Activated CD4-positive, CD25-positive, alpha-beta regulatory T cell (primary cell): ENCODE data around the gene FCRL3.
"Not testable (repeated sequence)": the region's sequence is repeated elsewhere in the genome, so short reads cannot be mapped to it uniquely, and the experiment has no call there.

Experiments used
- DNase-seq, 4 experiments: peaks; one replicate each; lab custom pipeline; 2025; lab: John Stamatoyannopoulos, UW

Gene FCRL3

GRCh38 chr1:157700732-157701131 lies at the start of gene FCRL3:
FCRL3 (minus strand) TSS chr1:157700769; CDS start chr1:157700489, 280 bp downstream.
- peak in 1 of 4 experiments; percentile 7 for DNase-seq

DNA sequence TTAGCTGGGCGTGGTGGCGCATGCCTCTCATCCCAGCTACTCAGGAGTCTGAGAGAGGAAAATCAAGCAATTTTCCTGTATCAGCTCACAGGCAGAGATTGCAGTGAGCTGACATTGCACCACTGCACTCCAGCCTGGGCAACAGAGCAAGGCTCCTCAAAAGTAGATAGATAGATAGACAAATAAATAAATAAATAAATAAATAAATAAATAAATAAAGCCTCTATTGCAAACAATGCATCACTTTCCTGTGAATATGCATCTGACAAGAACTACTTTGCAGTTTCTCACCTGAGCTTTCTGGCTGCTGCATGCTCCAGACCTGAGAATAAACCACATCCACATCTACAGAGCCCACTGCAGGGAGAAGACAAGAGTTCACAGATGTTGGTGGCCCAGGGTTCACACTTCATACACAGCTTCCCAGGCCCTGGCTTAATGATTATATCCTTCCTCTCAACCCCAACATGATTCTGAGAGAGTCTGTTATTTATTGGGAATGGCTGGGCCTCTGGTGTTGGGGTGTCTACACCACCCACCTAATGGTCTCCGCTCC lies 47.8 kb upstream of the FCRL3 start:
- DNase-seq, result no peak

DNA sequence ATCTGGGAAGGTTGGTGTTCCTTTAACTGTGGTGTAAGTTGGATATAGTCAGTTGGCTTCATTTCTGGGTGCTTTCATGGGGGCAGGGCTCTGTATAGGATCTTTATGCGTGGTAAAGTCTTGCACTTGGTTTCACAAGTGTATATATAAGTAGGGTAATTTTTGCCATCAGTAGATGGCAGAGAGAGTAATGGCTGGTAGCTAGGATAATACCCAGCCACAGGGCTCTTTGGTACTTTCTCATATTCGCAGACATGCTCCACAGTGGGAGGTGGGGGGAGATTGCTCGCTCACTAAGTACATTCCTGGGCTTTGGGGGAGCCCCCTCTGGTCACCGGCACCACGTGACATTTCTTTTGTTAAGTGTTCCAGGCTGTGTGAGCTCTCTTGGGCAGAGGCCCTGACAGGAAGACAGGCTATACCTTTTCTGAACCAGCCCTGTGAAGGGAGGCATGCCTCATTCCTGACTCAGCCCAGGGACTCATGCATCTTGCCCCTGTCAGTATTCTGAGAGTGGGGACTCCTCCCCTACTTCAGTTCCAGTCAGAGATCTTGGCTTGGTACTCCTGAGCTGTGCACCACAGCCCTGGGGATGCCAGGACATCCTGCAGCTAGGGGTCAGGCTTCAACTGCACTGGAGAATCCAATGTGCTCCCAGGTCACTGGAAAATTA lies 38.8 kb upstream of the FCRL3 start:
- DNase-seq, result no peak

DNA sequence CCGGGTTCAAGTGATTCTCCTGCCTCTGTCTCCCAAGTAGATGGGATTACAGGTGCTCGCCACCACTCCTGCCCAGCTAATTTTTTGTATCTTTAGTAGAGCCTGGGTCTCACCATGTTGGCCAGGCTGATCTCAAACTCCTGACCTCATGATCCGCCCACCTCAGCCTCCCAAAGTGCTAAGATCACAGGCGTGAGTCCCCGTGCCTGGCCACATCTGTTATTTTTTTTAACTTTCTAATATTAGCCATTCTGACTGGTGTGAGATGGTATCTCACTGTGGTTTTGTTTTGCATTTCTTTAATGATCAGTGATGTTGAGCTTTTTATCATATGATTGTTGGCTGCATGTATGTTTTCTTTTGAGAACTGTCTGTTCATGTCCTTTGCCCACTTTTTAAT lies 35.4 kb upstream of the FCRL3 start:
- not testable (repeated sequence) for DNase-seq

DNA sequence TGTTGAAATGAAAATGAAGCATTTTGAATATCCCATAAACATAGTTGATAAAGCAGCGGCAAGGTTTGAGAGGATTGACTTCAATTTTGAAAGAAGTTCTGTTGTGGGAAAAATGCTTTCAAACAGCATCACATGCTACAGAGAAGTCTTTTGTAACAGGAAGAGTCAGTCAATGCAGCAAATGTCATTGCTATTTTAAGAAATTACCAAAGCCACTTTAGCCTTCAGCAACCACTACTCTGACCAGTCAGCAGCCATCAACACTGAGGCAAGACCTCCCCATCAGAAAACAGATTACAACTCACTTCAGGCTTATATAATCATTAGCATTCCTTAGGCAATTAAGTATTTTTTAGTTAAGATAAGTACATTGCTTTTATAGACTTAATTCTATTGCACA lies 33.8 kb upstream of the FCRL3 start:
- no peak for DNase-seq

DNA sequence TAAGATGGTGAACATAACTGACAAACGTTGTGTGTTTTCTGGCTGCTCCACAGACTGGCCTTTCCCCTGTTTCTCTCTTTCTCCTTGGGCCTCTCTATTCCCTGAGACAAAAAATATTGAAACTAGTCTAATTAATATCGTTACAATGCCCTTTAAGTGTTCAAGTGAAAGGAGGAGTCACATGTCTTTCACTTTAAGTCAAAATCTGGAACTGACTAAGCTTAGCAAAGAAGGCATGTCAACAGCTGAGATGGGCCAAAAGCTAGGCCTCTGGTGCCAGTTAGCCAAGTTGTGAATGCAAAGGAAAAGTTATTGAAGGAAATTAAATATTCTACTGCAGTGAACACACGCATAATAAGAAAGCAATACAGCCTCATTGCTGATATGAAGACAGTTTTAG lies 32.2 kb upstream of the FCRL3 start:
- no peak for DNase-seq

GRCh38 chr1:157725221-157725577 lies 24.6 kb upstream of the FCRL3 start:
- DNase-seq, result no peak

DNA sequence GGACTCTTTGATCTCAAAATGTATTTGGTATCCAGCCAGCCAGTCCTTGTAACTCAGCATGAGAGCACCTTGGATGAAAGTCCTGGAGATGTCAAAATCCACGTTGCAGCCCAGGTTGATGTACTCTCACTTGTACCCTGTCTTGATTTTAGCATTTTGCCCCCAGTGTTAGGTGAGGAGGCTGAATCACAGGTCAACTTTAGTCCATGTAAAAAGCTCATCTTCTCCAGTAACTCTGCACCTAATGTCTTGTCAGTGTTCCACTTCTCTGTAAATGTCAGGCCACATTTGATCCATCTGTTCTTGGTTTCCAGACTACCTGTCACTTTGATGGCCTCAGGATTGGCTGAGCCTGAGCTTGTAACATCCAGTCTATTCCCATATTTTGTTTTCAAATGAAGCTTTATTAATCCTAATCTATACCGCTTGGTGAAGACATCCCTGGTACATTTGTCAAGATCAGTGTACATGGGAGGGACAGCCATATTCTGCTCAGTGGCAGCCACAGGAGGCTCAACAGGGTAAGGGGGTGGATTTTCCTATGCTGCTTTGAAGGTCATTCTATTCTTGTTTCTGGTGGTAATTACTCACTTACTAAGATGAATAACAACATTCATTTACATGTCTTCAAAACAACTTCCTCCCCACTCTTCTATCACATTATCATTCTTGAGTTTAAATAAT lies 24.1 kb upstream of the FCRL3 start:
- no peak for DNase-seq

DNA sequence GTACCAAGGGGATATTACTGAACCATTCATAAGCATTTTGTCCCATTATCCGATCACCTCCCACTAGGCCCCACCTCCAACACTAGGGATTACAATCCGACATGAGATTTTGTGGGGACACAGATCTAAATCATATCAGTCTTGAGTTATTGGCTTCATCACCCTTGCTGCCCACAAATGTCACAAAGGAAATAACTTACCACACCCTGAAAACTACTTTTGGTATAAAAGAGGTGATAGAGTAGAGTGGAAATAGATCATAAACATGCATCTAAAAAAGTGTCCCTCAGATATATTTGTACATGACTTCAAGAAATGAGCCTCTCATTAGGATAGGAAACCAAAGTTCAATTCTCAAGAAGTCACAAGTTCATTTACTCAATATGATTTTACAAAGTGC lies 22.6 kb upstream of the FCRL3 start:
- no peak for DNase-seq

DNA sequence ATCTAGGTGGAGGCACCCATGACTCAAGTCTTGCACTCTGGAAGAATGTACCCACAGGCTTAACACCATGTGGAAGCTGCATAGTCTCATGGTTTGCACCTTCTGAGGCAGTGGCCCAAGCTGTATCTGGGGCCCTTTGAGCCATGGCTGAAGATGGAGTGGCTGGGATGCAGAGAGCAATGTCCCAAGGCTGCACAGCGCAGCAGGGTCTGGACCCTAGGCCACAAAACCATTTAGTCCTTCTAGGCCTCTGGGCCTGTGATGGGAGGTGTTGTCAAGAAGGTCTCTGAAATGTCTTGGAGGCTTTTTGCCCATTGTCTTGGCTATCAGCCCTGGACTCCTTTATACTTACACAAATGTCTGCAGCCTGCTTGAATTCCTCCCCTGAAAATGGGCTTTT lies 21.4 kb upstream of the FCRL3 start:
- no peak for DNase-seq

- no peak for DNase-seq
Measured at GRCh38 chr1:157715736-157716135, 15.2 kb upstream of the FCRL3 start.

DNA sequence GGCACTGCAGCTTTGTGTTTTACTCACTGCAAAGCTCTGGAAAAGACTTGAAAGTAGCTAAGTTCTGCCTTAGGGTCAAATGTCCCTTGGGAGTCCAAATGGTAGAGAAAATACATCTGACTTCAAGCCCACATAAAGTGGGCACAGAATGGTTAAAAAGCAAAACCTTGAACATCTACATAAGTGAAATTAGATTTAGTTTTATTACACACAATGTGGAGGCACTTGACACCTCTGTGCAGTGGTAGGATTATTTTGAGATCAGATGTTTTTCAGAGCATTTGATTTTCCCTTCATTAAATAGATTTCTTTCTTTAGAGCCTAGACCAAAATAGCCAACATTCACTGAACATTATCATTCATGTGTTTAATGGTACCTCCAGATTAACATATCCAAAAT lies 11.2 kb upstream of the FCRL3 start:
- DNase-seq, result no peak

- DNase-seq, result no peak
Measured at GRCh38 chr1:157704878-157705277, 4.3 kb upstream of the FCRL3 start.

DNA sequence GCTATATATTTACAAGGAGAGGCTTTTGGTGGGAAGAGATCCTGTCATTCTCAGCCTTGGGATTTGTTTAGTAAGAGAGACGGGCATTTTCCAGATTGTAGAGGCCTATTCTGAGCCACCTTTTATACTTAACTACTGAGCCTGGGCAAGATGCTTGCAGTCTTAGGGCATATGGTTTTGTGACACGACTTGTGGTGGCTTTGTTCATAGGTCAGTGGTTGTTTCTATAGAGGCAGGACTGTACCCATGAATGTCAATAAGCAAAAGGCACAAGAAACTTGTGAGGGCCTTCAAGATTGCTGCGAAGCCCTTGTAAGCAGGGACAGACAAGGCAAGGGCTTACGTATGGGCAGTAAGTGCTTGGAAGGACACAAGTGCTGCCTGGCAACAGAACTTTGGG lies 3.4 kb upstream of the FCRL3 start:
- DNase-seq, result no peak

DNA sequence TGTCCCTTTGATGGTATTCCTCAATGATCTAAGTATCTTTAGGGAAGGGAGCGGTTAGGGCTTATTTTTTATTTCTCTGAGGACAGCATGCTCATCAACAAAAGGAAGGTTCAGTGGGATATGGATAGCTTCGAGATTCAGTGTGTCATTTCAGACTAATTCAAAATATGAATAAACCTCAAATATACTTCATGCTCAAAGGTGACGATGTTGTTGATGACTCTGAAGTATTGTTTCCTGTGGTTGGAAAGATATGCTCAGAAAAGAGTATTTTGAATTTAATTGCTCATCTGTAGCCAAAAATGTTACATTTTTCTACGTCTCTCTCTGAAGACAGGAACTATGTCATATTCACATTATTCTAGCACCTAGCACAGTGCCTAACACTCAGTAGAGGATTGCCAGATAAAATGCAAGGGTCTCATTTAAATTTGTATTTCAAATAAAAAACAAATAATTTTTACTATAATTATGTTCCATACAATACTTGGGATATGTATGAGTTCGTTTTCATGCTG lies 1.8 kb upstream of the FCRL3 start:
- no peak for DNase-seq

DNA sequence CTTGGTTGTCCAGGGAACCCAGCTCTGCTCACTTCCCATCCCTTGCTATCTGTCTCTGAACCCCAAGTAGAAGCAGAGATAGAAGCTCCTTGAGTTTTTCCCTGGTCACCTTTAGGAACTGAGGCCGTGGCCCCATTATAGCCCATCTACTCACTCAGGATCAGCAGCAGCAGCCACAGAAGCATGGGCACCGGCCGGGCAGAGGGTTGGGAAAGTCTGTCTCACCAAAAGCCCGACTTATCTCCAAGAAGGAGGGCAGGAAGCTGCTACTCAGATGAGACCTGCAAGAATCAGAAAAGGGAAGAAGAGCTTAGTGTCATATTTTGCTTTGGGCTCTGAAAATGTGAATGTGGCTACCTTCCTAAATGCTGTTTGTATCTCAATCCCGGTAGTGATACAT lies 264 bp downstream of the FCRL3 start:
- DNase-seq, result no peak

GRCh38 chr1:157697781-157698569 lies 2.6 kb downstream of the FCRL3 start:
- DNase-seq, result no peak

- DNase-seq, result no peak
Measured at GRCh38 chr1:157696966-157697628, 3.5 kb downstream of the FCRL3 start.

DNA sequence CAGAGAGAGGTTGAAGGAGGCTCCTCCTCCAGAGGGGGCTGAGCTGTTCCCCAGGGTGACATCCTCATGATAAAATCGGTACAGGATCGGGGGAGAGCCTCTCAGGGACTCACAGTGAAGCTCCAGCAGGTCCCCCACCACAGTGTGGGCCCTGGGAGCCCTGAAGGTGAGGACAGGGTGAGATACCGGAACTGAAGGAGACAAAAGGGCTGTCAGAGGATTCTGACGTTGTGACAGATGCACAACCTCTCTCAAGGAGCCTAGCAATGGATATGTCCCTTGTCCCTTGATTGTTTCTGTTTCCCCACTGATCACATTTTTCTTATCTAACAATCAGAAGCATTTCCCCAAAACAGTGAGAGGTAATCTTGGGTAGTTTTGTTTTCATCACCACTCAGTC lies 5.2 kb downstream of the FCRL3 start:
- DNase-seq, result no peak

GRCh38 chr1:157691285-157691920 lies 9.2 kb downstream of the FCRL3 start:
- no peak for DNase-seq

- DNase-seq, result no peak
Measured at GRCh38 chr1:157682710-157683437, 17.7 kb downstream of the FCRL3 start.
